Activated CD8-positive, alpha-beta T cell treated with anti-CD3 and anti-CD28 coated beads, Interleukin-2, amount 10 ng/mL, durations not matched to agents 7 days and 5 days (primary cell): ENCODE measurements around the gene UBTD2. TPM values are rescaled to one million over a fixed set of nuclear protein-coding genes. Genes with fewer than 3 reads are reported as not detected.
"Not testable (repeated sequence)": the region's sequence is repeated elsewhere in the genome, so short reads cannot be mapped to it uniquely, and the experiment has no call there.

ENCODE experiments used
- ATAC-seq: fragments of 150-1000 bp; cut with Tn5 transposase; one replicate; pipeline ENCODE4 v1.10.0; 2021; ENCODE audit warnings: moderate library complexity
- CTCF ChIA-PET: fragments of 350-600 bp; sonication (Branson Sonifier 250); formaldehyde crosslinking; loops from one replicate; lab custom pipeline; 2021; ENCODE audit warnings: antibody characterized with exemption; lab: Charles Lee
- POLR2A ChIA-PET: fragments of 350-600 bp; sonication (Branson Sonifier 250); formaldehyde crosslinking; loops from one replicate; lab custom pipeline; 2021; ENCODE audit warnings: antibody characterized with exemption; lab: Charles Lee
- DNase-seq: peaks from one replicate; pipeline ENCODE4 v3.0.0-alpha.2; 2020
- H3K27ac Mint-ChIP-seq: one replicate; pipeline ENCODE4 v1.8.0; 2021; ENCODE audit warnings: mild to moderate bottlenecking, mixed read lengths
- H3K27me3 Mint-ChIP-seq: one replicate; pipeline ENCODE4 v1.8.0; 2021; ENCODE audit warnings: low read depth, mixed read lengths
- H3K36me3 Mint-ChIP-seq: one replicate; pipeline ENCODE4 v1.8.0; 2021; ENCODE audit warnings: low read depth, mixed read lengths
- H3K4me1 Mint-ChIP-seq: one replicate; pipeline ENCODE4 v1.8.0; 2021; ENCODE audit warnings: low read depth, mixed read lengths
- H3K4me3 Mint-ChIP-seq: one replicate; pipeline ENCODE4 v1.8.0; 2021; ENCODE audit warnings: mild to moderate bottlenecking, mixed read lengths
- H3K9me3 Mint-ChIP-seq: one replicate; pipeline ENCODE4 v1.8.0; 2022; ENCODE audit warnings: mixed read lengths; ENCODE audit not compliant: insufficient read depth
- total RNA-seq, 2 experiments: library from RNA; stranded (reverse); gene quantifications; one replicate each; pipeline ENCODE4 v1.2.3, GENCODE V29; 2021

The UBTD2 gene
- total RNA-seq, 2 experiments from 2014 or later: 12.0 to 12.8 TPM

DNA sequence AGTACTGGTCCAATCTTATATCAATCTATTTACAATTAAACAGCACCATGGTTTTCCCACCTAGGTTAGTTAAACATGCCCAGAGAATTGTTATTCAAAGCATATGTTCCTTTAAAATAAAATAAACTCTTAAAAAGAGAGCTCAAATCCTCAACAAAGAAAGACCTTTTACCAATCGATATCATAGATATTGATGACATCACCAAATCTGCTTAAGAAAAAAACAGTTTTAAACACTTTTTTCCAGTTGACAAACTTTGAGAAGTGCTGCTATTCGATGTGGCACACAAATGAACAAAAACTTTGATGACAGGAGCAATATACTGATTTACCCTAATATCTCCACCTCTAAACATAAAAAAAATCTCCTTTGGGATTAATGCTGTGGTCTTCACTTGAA lies 73.8 kb downstream of the UBTD2 start:
- ChIA-PET CTCF (interaction anchor here (1.0 kb wide), 1 partner anchor 22 kb away, joined by 5 read pairs; the partner anchor contains the start of gene STK10), POLR2A (interaction anchor here (0.6 kb wide), 1 partner anchor 1829 kb away, joined by 3 read pairs; no protein-coding TSS in a partner anchor)
- Mint-ChIP-seq H3K9me3 (no peaks in the 10 kb centered on the region), H3K4me1 (peaks cover 10% of the 10 kb centered on the region), H3K36me3 (peaks cover 20% of the 10 kb centered on the region), H3K27ac (no peak overlapping the region), H3K4me3 (no peak overlapping the region), H3K27me3 (no peaks in the 10 kb centered on the region)
- ATAC-seq: no peak
- no peak for DNase-seq

DNA sequence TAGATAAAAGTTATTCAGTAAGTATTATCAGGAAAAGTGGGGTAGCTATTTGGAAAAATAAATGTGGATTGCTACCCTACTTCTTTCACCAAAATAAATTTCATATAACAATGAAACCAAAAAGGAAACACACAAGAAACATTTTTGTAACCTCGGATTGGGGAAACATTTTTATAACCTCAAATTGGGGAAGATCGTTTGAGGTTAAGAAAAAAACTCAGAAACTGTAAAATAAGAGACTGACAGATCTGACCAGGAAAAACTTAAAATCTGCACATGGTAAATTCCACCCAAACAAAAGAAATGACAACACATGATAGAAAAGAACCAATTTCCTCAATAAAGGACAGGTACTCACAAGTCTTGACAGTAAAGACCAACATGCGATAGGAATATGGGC lies 76.1 kb downstream of the UBTD2 start:
- no peaks in the 10 kb centered on the region for H3K9me3 Mint-ChIP-seq
- ATAC-seq: no peak
- CTCF ChIA-PET: no interaction called here
- H3K4me3 Mint-ChIP-seq: no peak overlapping the region
- POLR2A ChIA-PET: no interaction called here
- no peak for DNase-seq
- H3K27ac Mint-ChIP-seq: no peak overlapping the region
- H3K27me3 Mint-ChIP-seq: no peaks in the 10 kb centered on the region
- peaks cover 10% of the 10 kb centered on the region for H3K4me1 Mint-ChIP-seq
- peaks cover 17% of the 10 kb centered on the region for H3K36me3 Mint-ChIP-seq

DNA sequence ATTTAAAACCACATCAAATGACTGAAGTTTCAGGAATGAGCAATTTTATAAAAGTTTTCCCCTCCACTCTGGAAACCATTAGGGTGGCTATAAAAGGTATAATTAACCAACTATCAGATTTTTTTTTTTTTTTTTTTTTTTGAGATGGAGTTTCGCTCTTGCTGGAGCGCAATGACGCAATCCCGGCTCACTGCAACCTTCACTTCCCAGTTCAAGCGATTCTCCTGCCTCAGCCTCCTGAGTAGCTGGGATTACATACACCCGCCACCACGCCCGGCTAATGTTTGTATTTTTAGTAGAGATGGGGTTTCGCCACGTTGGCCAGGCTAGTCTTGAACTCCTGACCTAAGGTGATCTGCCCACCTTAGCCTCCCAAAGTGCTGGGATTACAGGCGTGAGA lies 77.6 kb downstream of the UBTD2 start:
- H3K36me3 Mint-ChIP-seq, H3K27me3 Mint-ChIP-seq, H3K9me3 Mint-ChIP-seq, H3K27ac Mint-ChIP-seq, POLR2A ChIA-PET, H3K4me3 Mint-ChIP-seq, ATAC-seq, DNase-seq, CTCF ChIA-PET: not testable (repeated sequence)
- H3K4me1 Mint-ChIP-seq: peaks cover 10% of the 10 kb centered on the region

DNA sequence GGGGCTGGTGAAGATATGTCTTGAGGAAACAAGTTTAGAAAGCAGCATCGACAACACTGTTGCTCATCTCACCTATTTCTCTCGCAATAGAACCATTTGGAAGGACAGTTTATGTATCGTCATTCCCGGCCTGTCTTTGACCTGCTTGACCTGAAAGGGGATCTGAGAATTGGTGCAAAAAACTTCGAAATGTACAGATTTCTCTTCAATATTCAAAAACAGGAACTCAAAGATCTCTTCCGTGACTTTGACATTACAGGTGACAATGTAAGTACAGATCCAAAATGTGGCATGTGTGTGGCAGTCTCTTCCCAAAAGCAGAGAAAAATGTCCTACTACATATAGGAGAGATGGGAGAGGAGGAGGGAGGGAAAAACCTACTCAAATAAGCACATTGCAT lies 83.1 kb downstream of the UBTD2 start:
- Mint-ChIP-seq H3K9me3 (no peaks in the 10 kb centered on the region), H3K27me3 (peaks cover 12% of the 10 kb centered on the region), H3K4me3 (no peak overlapping the region), H3K4me1 (peaks cover 5% of the 10 kb centered on the region), H3K27ac (no peak overlapping the region), H3K36me3 (no peaks in the 10 kb centered on the region)
- ATAC-seq (no peak), DNase-seq (no peak)
- CTCF ChIA-PET: interaction anchor here (1.5 kb wide), 1 partner anchor 11 kb away, joined by 3 read pairs; no protein-coding TSS in a partner anchor
- POLR2A ChIA-PET: no interaction called here

DNA sequence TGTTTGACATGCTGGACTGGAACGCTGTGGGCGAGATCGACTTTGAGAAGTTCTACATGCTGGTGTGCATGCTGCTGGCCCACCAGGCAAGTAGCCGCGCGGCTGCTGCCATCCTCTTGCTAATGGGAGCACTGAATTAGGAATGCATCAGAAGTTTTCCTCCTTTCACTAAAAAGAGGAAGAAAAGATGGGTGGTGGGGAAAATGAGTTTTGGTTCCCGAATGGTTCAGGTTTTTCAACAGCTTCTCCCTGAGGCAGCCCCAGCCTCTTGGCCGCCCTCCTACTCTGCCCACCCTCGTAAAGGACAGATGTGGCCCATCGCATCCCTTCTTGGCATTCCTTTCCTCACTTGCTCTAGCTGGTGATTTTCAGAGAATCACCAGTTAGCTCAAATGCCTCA lies 84.1 kb downstream of the UBTD2 start:
- no peaks in the 10 kb centered on the region for H3K36me3 Mint-ChIP-seq
- no peak overlapping the region for H3K4me3 Mint-ChIP-seq
- H3K27ac Mint-ChIP-seq: no peak overlapping the region
- ATAC-seq (no peak), DNase-seq (no peak)
- peaks cover 5% of the 10 kb centered on the region for H3K4me1 Mint-ChIP-seq
- no peaks in the 10 kb centered on the region for H3K9me3 Mint-ChIP-seq
- ChIA-PET CTCF (interaction anchor here (1.4 kb wide), 1 partner anchor 25 kb away, joined by 4 read pairs; no protein-coding TSS in a partner anchor), POLR2A (no interaction called here)
- H3K27me3 Mint-ChIP-seq: peaks cover 13% of the 10 kb centered on the region

DNA sequence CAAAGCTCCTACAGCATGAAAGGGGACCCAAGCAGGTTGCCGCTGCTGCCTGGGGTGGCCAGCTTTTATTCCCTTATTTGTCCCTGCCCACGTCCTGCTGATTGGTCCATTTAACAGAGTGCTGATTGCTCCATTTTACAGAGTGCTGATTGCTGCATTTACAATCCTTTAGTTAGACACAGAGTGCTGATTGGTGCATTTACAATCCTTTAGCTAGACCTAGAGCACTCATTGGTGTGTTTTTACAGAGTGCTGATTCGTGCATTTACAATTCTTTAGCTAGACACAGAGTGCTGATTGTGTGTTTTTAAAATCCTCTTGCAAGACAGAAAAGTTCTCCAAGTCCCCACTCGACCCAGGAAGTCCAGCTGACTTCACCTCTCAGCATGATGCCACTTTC lies 85.8 kb downstream of the UBTD2 start:
- H3K4me1 Mint-ChIP-seq, POLR2A ChIA-PET, DNase-seq, H3K4me3 Mint-ChIP-seq, H3K27ac Mint-ChIP-seq, H3K36me3 Mint-ChIP-seq, H3K9me3 Mint-ChIP-seq, ATAC-seq: not testable (repeated sequence)
- H3K27me3 Mint-ChIP-seq: peaks cover 13% of the 10 kb centered on the region
- CTCF ChIA-PET: interaction anchor here (1.0 to 1.2 kb wide), 3 partner anchors 85 to 286 kb away, joined by 3 to 5 read pairs (median 3); partner anchors contain the start of gene UBTD2

DNA sequence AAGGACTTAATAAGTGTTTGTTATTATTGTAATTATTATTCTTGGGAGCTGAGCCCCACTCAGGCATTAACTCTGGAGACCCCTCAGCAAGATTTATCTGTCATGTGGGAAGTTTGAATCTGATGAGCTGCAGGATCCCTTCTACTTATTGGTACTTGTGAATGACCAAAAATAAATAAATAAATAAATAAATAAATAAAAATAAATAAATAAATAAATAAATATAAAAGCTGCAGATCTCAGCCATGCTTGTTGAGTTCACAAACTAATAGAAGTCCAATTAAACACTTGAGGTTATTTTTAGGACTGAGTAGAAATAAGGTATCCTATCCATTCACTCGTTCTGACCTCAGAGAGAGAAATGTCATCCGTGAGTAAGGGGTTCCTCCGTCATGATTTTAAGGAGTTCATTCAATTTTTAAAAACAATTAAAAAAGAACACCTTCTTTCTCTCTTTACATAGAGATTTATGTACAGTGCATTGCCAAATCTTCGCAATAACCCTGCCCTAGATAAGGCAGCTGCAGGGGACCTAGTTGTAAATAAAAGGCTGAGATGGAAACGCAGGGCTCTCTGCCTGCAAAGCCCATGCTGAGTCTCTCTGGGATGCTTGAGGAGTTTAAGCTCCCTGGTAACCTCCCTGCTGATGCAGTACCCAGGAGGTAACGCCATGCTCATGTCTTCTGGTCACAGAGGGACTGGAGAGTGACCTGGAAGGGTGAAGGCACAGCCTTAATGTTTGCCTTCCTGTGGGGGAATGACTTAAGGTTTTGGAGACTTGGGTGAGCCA lies 88.4 kb downstream of the UBTD2 start:
- ATAC-seq (no peak), DNase-seq (no peak)
- Mint-ChIP-seq H3K4me3 (no peak overlapping the region), H3K27me3 (peaks cover 11% of the 10 kb centered on the region), H3K4me1 (peaks cover 5% of the 10 kb centered on the region), H3K9me3 (no peaks in the 10 kb centered on the region), H3K27ac (no peak overlapping the region), H3K36me3 (no peaks in the 10 kb centered on the region)
- POLR2A ChIA-PET: no interaction called here
- CTCF ChIA-PET: interaction anchor here (0.7 kb wide), 1 partner anchor 246 kb away, joined by 3 read pairs; no protein-coding TSS in a partner anchor

DNA sequence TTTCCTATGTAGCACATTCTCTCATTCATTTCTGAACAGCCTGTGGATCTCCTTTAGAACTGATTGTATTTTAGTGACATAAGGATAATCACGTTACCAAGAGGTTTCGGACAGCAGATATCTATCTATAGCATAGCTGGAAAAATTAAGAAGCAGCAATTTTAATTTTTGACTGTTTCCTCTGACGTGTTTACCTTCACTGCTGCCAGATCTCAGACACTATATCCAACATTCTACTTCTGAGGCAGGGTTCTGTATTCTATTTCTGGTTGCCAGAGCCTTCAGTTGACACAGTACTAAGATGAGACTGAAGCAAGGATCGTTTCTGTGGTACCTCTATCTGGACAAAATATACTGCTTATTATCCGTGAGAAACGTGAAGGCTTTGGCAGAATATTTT lies 89.7 kb downstream of the UBTD2 start, which contains the start of gene EFCAB9:
EFCAB9 (plus strand) TSS at position 301 of the 400 bp plus-strand sequence; CDS start at position 302, 1 bp downstream.
- ChIA-PET CTCF (no interaction called here), POLR2A (no interaction called here)
- no peaks in the 10 kb centered on the region for H3K9me3 Mint-ChIP-seq
- H3K27me3 Mint-ChIP-seq: peaks cover 8% of the 10 kb centered on the region
- H3K4me1 Mint-ChIP-seq: peaks cover 12% of the 10 kb centered on the region
- H3K27ac Mint-ChIP-seq: no peak within 1 kb of the TSS
- no peak for DNase-seq
- ATAC-seq: no peak
- no peak within 1 kb of the TSS for H3K4me3 Mint-ChIP-seq
- H3K36me3 Mint-ChIP-seq: no peaks in the 10 kb centered on the region

DNA sequence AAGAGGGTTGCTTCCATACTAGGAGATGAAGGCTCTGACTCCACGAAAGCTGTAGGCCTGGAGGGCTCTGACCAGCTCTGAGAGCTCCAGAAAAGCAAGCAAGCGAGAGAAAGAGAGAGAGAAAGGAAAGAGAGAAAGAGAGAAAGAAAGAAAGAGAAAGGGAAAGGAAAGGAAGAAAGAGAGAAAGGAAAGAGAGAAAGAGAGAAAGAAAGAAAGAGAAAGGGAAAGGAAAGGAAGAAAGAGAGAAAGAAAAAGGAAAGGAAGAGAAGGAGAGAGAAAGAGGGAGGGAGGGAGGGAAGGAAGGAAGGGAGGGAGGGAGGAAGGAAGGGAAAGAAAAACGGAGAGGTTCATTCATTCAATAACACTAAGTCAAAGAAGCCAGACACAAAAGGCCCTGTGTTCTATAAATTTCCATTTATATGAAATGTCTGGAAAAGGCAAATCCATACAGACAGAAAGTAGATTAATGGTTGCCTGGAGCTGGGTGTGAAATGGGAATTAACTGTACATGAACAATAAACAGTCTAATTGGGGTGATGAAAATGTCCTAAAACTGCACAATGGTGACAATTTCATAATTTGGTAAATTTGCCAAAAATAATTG lies 93.8 kb downstream of the UBTD2 start:
- Mint-ChIP-seq H3K4me1 (peaks cover 16% of the 10 kb centered on the region), H3K36me3 (peaks cover 27% of the 10 kb centered on the region), H3K9me3 (no peaks in the 10 kb centered on the region), H3K27ac (no peak overlapping the region), H3K4me3 (no peak overlapping the region), H3K27me3 (no peaks in the 10 kb centered on the region)
- DNase-seq (no peak), ATAC-seq (no peak)
- POLR2A ChIA-PET: interaction anchor here (1.2 to 7.8 kb wide), 4 partner anchors 11 to 76 kb away, joined by 5 to 307 read pairs (median 69); no protein-coding TSS in a partner anchor
- CTCF ChIA-PET: interaction anchor here (1.0 to 7.6 kb wide), 20 partner anchors 11 to 278 kb away, joined by 3 to 182 read pairs (median 10); partner anchors contain the start of gene FBXW11

DNA sequence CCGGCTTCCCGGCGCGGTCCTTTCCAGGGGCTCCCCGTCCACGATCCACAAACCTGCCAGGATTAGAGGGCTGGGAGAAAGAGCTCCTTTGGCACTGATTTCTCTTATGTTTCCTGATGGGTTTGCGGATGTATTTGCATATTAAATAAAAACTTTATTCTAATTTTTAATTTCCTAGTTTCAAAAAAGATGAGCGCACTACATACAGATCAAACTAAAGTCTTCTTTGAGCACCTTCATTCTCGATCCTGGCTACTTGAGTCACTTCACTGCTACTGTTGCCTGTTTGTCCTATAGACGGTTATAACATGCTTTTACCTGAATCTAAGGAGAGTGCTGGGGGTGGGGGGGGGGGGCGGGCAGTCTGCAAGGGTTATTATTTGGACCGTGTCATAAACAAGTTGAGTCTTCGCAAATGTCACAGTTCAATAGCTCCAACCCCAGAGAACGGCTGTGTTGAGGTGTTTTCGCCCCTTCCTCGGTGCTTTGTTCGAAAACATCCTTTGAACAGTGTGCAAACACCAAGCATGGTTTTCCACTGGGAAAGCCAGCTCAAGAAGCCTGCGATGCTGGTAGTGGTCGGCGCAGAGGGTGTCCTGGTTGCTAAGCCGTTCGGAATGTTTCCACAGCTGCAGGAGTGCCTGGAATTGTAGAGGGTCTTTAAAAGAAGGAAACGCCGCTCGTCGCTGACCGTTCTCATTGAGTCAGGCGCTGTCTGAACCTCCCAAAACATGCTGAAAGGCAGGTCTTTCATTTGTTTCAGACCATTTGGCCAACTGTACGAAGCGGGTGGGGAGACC lies 94.5 kb downstream of the UBTD2 start:
- DNase-seq (no peak), ATAC-seq (no peak)
- ChIA-PET POLR2A (interaction anchor here (0.7 to 7.8 kb wide), 8 partner anchors 10 to 182 kb away, joined by 3 to 307 read pairs (median 8); partner anchors contain the start of genes FBXW11 and UBTD2), CTCF (interaction anchor here (0.6 to 7.6 kb wide), 37 partner anchors 10 to 277 kb away, joined by 3 to 182 read pairs (median 6); partner anchors contain the start of genes FBXW11 and UBTD2)
- Mint-ChIP-seq H3K4me1 (peaks cover 22% of the 10 kb centered on the region), H3K27me3 (no peaks in the 10 kb centered on the region), H3K27ac (no peak overlapping the region), H3K4me3 (peak overlapping the region; percentile 100), H3K9me3 (no peaks in the 10 kb centered on the region), H3K36me3 (peaks cover 34% of the 10 kb centered on the region)
